IMR-90 (cell line): ENCODE data around the gene PLD3.

Experiments
- BHLHE40 ChIP-seq: fragments of 150-350 bp; IDR thresholded peaks from 2 replicates; pipeline ENCODE4 v1.6.1; 2016; ENCODE audit warnings: mild to moderate bottlenecking, low read depth, low read length
- CEBPB ChIP-seq: IDR thresholded peaks from 2 replicates; pipeline ENCODE4 v1.6.1; 2012; ENCODE audit warnings: low read depth, low read length, improper control_type of control experiment
- CHD1 ChIP-seq: IDR thresholded peaks from 2 replicates; pipeline ENCODE4 v1.6.1; 2012; ENCODE audit warnings: low read depth, low read length, improper control_type of control experiment
- FOS ChIP-seq: fragments of 150-350 bp; IDR thresholded peaks from 2 replicates; pipeline ENCODE4 v1.6.1; 2016; ENCODE audit warnings: low read depth, low read length
- MAFK ChIP-seq: IDR thresholded peaks from 2 replicates; pipeline ENCODE4 v1.6.1; 2012; ENCODE audit warnings: low read depth, low read length, improper control_type of control experiment
- MXI1 ChIP-seq: IDR thresholded peaks from 2 replicates; pipeline ENCODE4 v1.6.1; 2012; ENCODE audit warnings: low read depth, mild to moderate bottlenecking, low read length, moderate library complexity, borderline replicate concordance
- POLR2A ChIP-seq: IDR thresholded peaks from 2 replicates; pipeline ENCODE4 v1.6.1; 2012; ENCODE audit warnings: mild to moderate bottlenecking, low read depth, low read length
- RAD21 ChIP-seq: IDR thresholded peaks from 2 replicates; pipeline ENCODE4 v1.6.1; 2012; ENCODE audit warnings: low read length, improper control_type of control experiment
- RCOR1 ChIP-seq: IDR thresholded peaks from 2 replicates; pipeline ENCODE4 v1.6.1; 2012; ENCODE audit warnings: mild to moderate bottlenecking, low read length, improper control_type of control experiment; ENCODE audit not compliant: insufficient replicate concordance
- RFX5 ChIP-seq: IDR thresholded peaks from 2 replicates; pipeline ENCODE4 v1.8.0; 2012; ENCODE audit warnings: low read depth, mild to moderate bottlenecking, low read length, moderate library complexity
- SMC3 ChIP-seq: fragments of 150-350 bp; IDR thresholded peaks from 2 replicates; pipeline ENCODE4 v1.6.1; 2016; ENCODE audit warnings: low read depth, mild to moderate bottlenecking, antibody characterized with exemption, low read length, moderate library complexity
- TF ChIP-seq, protein P1 (sequence below): conservative IDR thresholded peaks from 2 replicates; pipeline ENCODE4 v1.5.1; 2012; ENCODE audit warnings: mild to moderate bottlenecking, low read depth, low read length, improper control_type of control experiment
- TF ChIP-seq, protein P2 (sequence below): fragments of 150-350 bp; IDR thresholded peaks from 2 replicates; pipeline ENCODE4 v1.6.1; 2017; ENCODE audit warnings: mild to moderate bottlenecking, antibody characterized with exemption, low read length, low read depth
- TF ChIP-seq, protein P3 (sequence below): fragments of 150-350 bp; IDR thresholded peaks from 2 replicates; pipeline ENCODE4 v1.6.1; 2016; ENCODE audit warnings: low read depth, mild to moderate bottlenecking, low read length, moderate library complexity, borderline replicate concordance

DNA sequence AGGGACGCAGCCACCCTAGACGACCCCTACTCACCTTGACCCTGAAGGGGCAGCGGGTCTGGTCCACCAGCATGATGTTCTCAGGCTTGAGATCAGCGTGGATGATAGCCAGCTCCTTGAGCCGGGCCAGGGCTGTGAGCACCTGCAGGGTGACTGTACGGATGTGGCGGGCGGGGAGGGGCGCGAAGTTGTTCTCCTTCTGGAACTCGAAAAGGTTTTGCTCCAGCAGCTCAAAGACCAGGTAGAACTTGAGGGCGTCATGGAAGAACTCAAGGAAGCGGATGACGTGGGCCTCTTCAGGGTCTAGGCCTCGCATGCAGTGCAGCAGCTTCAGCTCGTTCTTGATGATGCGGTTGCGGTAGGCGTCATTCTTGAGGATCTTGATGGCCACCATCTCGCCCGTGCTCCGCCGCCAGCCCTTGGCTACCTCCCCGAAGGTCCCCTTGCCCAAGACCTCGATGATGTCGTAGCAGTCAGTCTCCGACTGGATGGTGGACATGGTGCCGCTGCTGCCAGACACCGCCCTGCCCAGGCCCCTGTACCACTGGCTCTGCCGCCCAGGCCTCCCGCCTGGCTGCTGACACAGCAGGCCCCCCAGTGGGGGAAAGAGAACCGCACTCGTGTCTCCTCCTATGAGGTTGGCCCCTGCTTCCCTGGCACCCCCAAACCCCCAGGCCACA is 41.0 kb downstream of the PLD3 start:
- TF ChIP-seq POLR2A (no peak), FOS (no peak), RFX5 (no peak), MXI1 (no peak), MAFK (no peak), RCOR1 (no peak), CHD1 (no peak), SMC3 (no peak), BHLHE40 (no peak), RAD21 (no peak), CEBPB (no peak)
- TF ChIP-seq, protein P1, sequence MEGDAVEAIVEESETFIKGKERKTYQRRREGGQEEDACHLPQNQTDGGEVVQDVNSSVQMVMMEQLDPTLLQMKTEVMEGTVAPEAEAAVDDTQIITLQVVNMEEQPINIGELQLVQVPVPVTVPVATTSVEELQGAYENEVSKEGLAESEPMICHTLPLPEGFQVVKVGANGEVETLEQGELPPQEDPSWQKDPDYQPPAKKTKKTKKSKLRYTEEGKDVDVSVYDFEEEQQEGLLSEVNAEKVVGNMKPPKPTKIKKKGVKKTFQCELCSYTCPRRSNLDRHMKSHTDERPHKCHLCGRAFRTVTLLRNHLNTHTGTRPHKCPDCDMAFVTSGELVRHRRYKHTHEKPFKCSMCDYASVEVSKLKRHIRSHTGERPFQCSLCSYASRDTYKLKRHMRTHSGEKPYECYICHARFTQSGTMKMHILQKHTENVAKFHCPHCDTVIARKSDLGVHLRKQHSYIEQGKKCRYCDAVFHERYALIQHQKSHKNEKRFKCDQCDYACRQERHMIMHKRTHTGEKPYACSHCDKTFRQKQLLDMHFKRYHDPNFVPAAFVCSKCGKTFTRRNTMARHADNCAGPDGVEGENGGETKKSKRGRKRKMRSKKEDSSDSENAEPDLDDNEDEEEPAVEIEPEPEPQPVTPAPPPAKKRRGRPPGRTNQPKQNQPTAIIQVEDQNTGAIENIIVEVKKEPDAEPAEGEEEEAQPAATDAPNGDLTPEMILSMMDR, result no peak
- TF ChIP-seq, protein P2, sequence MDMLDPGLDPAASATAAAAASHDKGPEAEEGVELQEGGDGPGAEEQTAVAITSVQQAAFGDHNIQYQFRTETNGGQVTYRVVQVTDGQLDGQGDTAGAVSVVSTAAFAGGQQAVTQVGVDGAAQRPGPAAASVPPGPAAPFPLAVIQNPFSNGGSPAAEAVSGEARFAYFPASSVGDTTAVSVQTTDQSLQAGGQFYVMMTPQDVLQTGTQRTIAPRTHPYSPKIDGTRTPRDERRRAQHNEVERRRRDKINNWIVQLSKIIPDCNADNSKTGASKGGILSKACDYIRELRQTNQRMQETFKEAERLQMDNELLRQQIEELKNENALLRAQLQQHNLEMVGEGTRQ, result no peak
- TF ChIP-seq, protein P3, sequence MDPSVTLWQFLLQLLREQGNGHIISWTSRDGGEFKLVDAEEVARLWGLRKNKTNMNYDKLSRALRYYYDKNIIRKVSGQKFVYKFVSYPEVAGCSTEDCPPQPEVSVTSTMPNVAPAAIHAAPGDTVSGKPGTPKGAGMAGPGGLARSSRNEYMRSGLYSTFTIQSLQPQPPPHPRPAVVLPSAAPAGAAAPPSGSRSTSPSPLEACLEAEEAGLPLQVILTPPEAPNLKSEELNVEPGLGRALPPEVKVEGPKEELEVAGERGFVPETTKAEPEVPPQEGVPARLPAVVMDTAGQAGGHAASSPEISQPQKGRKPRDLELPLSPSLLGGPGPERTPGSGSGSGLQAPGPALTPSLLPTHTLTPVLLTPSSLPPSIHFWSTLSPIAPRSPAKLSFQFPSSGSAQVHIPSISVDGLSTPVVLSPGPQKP, result no peak
